Measurements from ENCODE around the gene SELENOM. TPM values are rescaled to one million over a fixed set of nuclear protein-coding genes. Genes with fewer than 3 reads are reported as not detected.

The SELENOM gene
- total and polyA plus RNA-seq, 2 of the 8 experiments (the other 6 are each of a cell fraction or from before 2014, with no cell fraction given) = 22.7 to 40.0 TPM

DNA sequence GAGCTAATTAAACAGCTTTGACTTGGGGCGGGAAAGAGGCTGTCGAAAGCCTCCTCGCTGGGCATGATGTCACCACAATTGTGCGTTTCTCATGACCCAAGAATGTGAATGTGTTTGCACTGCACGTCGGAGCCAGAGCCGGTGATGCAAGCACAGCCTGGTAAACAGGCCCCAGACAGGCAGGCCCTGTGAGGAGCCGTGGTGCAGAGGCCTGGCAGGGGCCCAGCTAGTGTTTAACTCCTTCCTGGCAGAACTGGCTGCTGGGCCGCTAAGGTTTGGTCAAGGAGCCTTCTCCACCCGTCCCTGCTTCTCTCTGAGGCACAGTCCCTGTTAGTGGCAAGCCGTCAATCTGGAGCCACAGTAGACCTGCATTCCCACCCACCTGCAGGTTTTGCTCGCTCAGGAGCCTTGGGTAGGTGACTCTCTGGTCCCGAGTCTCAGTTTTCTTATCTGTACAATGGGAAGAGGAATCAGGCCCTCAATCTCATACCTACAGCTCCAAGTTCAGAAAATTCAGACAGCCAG, 51.7 kb downstream of the SELENOM start (continued):
- TF ChIP-seq RAD21 (IDR thresholded peaks at IDR 0.05 in 1 of 2, conservative IDR thresholded peaks at IDR 0.05 in 1 of 2; ENCODE audit: low read depth in 2 of 2, low read length in 2 of 2) (no peak), JUN (IDR thresholded peaks at IDR 0.05; ENCODE audit: low read depth, low read length) (no peak), PHF8 (conservative IDR thresholded peaks at IDR 0.05; ENCODE audit: low read depth, low read length) (no peak), EP300 (IDR thresholded peaks at IDR 0.05; ENCODE audit: borderline replicate concordance in 1 of 2, low read depth in 2 of 2, low read length in 2 of 2) (no peak)
